ENCODE measurements around the gene PLK5.

The PLK5 gene

DNA sequence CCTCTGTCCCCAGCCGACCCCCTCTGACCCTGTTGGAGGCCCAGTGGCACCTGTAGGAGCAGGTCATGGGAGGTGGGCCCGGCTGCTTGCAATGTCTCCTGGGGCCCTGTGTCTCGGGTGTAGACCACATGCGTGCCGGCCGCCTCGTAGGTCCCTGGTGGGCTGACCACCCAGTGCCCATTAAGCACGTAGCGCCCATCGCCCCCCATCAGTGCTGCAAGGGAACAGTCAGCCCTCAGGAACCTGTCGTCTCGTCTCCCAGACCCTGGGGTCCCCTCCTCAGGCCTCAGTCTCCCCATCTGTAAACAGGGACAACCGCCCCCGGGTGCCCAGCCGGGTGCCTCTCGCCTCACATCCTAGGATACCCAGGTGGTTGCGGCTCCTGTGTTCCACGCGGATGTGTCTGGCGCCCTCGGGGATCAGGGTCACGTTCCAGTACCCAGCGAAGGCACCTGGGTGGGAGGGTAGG, 16.7 kb upstream of the PLK5 start:
- H3K27ac Mint-ChIP-seq (ENCODE audit: low read depth), result peak overlapping the region; percentile 80
- DNase-seq (ENCODE audit: low spot score in 2 of 2) (no peak), ATAC-seq (replicated peaks; ENCODE audit: extremely low read depth, poor library complexity, severe bottlenecking) (no peak)
- H3K4me1 Mint-ChIP-seq, result peaks cover 19% of the 10 kb centered on the region
- peaks cover 10% of the 10 kb centered on the region for H3K27me3 Mint-ChIP-seq
- H3K36me3 Mint-ChIP-seq (ENCODE audit: insufficient read depth), result peaks cover 6% of the 10 kb centered on the region
- H3K4me3 Mint-ChIP-seq, result peak overlapping the region; percentile 77
- peaks cover 5% of the 10 kb centered on the region for H3K9me3 Mint-ChIP-seq

DNA sequence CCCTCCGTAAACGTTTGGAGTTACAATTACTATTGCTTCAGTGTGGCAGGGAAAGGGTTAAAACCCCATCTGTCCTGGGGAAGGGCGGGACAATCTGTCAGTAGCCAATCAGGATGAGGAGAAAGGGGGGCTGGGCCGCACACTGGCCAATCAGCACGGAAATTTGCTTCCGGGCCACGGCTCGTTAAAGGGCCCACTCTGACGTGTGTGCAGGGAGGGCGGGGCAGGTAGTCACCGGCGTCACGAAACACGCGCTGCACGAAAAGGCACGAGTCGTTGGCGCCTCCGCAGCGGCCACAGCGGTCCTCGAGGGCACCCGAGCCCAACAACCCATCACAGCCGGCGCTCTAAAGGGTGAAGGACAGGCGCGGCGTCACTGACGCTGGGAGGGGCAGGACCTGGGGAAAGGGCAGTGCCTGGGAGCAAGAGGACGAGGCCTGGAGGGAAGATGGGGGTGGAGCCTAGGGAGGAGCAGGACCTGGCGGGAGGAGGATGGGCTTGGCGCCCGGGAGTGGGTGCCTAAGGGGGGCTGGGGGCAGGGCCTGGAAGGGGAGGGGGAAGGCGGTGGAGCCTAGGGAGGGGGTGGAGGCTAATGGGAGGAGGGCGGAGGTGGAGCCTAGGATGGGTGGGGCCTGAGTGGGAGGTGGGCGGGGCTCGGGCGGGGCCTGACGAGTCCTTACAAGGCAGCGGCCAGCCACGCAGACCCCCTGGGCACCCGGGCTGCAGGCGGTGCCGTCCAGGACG, 15.9 kb upstream of the PLK5 start:
- Mint-ChIP-seq H3K36me3 (ENCODE audit: insufficient read depth) (peaks cover 4% of the 10 kb centered on the region), H3K4me1 (peaks cover 19% of the 10 kb centered on the region), H3K27ac (ENCODE audit: low read depth) (peak overlapping the region; percentile 80), H3K9me3 (peaks cover 5% of the 10 kb centered on the region), H3K27me3 (peaks cover 3% of the 10 kb centered on the region), H3K4me3 (peak overlapping the region; percentile 77)
- DNase-seq (ENCODE audit: low spot score in 2 of 2), result peak; percentile 83 to 92
- ATAC-seq (replicated peaks; ENCODE audit: extremely low read depth, poor library complexity, severe bottlenecking), result peak; percentile 97

DNA sequence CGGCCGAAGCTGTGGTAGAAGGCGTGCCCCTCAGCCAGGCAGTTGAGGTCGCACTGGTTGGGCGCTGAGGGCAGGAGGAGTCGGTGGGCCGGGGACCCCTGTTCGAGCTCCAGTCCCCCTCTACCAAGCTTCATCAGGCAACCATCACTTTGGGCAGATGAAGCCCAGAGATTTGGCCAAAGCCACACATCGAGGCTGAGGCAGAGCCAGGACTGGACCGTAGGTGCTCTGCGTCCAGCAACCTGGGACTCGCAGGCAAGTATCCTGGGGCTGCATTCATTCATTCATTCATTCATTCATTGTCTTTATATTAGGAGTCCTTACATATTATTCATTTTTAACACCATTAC, 15.4 kb upstream of the PLK5 start:
- H3K9me3 Mint-ChIP-seq, result peaks cover 5% of the 10 kb centered on the region
- H3K27ac Mint-ChIP-seq (ENCODE audit: low read depth), result no peak overlapping the region
- H3K36me3 Mint-ChIP-seq (ENCODE audit: insufficient read depth), result peaks cover 4% of the 10 kb centered on the region
- H3K4me1 Mint-ChIP-seq, result peaks cover 19% of the 10 kb centered on the region
- peak overlapping the region; percentile 31 for H3K4me3 Mint-ChIP-seq
- no peak for ATAC-seq (replicated peaks; ENCODE audit: extremely low read depth, poor library complexity, severe bottlenecking)
- no peaks in the 10 kb centered on the region for H3K27me3 Mint-ChIP-seq
- no peak for DNase-seq (ENCODE audit: low spot score in 2 of 2)

DNA sequence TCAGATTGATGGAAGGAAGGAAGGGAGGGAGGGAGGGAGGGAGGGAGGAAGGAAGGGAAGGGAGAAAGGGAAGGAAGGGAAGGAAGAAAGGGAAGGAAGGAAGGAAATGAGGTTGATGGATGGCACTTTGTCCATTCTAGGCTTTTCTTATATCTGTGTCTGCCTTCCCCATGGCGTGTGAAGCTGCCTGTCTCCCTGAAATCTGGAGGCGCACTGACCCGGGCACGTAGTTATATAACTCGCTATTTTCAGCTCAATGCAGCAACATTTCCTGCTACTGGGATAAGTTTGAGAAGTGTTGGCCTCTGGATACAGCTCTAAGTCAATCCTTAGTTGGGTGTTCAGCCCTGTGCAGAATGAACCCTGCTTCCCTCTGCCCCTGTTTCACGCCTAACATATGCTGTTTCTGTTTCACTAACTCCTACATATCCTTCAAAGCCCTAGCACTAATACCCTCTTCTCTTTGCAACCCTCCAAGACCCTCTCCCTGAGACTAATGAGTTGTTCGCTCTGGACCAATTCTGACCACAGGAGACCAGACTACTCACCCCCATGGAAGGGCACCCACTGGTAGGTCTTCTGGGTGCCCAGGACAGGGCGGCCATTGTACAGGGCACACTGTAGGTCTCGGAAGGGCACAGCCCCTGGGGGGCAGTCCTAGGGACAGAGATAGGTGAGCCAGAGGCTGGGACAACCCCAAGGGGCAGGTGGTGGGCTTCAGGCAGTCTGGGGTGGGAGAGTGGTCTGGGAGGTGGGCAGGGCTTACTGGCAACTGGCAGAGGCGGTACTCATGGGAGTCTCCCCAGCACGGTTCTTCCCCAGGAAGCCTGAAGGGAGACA, 14.1 kb upstream of the PLK5 start:
- DNase-seq (ENCODE audit: low spot score in 2 of 2), result no peak
- no peak for ATAC-seq (replicated peaks; ENCODE audit: extremely low read depth, poor library complexity, severe bottlenecking)
- H3K27ac Mint-ChIP-seq (ENCODE audit: low read depth), result no peak overlapping the region
- no peak overlapping the region for H3K4me3 Mint-ChIP-seq
- no peaks in the 10 kb centered on the region for H3K27me3 Mint-ChIP-seq
- H3K4me1 Mint-ChIP-seq, result peaks cover 19% of the 10 kb centered on the region
- H3K9me3 Mint-ChIP-seq, result peaks cover 5% of the 10 kb centered on the region
- H3K36me3 Mint-ChIP-seq (ENCODE audit: insufficient read depth), result peaks cover 5% of the 10 kb centered on the region

DNA sequence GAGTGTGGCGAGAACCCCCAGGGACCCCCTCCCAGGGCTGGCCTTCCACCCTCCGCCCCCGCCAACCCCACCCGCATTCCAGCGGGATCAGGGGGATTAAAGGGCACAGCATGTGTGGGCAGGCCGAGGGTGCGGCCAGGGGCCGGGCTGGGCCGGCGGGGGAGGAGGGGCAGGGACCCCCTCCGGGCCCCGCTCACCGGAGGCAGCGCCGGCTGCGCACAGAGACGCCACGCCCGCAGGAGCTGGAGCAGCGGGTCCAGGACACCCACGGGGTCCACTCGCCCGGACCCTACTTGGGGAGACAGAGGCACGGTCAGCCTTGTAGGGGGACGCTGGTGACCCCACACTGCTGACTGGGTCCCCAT, 13.5 kb upstream of the PLK5 start:
- ATAC-seq (replicated peaks; ENCODE audit: extremely low read depth, poor library complexity, severe bottlenecking) (no peak), DNase-seq (ENCODE audit: low spot score in 2 of 2) (no peak)
- Mint-ChIP-seq H3K36me3 (ENCODE audit: insufficient read depth) (peaks cover 5% of the 10 kb centered on the region), H3K27me3 (no peaks in the 10 kb centered on the region), H3K4me3 (no peak overlapping the region), H3K9me3 (peaks cover 5% of the 10 kb centered on the region), H3K27ac (ENCODE audit: low read depth) (no peak overlapping the region), H3K4me1 (peaks cover 19% of the 10 kb centered on the region)

DNA sequence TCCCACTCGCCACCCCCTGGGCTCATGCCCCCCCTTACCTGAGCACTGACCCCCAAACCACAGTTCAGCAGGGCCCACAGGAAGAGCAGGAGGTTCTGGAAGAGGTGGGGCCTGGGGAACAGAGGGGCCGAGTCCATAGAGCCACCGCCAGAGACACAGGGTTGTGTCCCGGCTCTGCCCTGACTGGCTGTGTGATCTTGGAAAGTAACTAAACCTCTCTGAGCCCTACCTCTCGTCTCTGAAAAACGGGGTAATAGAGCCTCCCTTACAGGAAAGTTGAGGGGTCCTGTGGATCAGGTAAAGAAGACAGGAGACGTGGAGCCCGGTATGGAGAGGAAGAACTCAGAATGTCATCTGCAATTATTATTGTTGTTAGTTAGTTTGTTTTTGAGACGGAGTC, 13.1 kb upstream of the PLK5 start:
- ATAC-seq (replicated peaks; ENCODE audit: extremely low read depth, poor library complexity, severe bottlenecking) (no peak), DNase-seq (ENCODE audit: low spot score in 2 of 2) (no peak)
- H3K27ac Mint-ChIP-seq (ENCODE audit: low read depth), result no peak overlapping the region
- H3K4me3 Mint-ChIP-seq, result no peak overlapping the region
- H3K27me3 Mint-ChIP-seq, result peaks cover under 1% of the 10 kb centered on the region
- H3K4me1 Mint-ChIP-seq, result peaks cover 19% of the 10 kb centered on the region
- H3K9me3 Mint-ChIP-seq, result peaks cover 5% of the 10 kb centered on the region
- H3K36me3 Mint-ChIP-seq (ENCODE audit: insufficient read depth), result peaks cover 5% of the 10 kb centered on the region

DNA sequence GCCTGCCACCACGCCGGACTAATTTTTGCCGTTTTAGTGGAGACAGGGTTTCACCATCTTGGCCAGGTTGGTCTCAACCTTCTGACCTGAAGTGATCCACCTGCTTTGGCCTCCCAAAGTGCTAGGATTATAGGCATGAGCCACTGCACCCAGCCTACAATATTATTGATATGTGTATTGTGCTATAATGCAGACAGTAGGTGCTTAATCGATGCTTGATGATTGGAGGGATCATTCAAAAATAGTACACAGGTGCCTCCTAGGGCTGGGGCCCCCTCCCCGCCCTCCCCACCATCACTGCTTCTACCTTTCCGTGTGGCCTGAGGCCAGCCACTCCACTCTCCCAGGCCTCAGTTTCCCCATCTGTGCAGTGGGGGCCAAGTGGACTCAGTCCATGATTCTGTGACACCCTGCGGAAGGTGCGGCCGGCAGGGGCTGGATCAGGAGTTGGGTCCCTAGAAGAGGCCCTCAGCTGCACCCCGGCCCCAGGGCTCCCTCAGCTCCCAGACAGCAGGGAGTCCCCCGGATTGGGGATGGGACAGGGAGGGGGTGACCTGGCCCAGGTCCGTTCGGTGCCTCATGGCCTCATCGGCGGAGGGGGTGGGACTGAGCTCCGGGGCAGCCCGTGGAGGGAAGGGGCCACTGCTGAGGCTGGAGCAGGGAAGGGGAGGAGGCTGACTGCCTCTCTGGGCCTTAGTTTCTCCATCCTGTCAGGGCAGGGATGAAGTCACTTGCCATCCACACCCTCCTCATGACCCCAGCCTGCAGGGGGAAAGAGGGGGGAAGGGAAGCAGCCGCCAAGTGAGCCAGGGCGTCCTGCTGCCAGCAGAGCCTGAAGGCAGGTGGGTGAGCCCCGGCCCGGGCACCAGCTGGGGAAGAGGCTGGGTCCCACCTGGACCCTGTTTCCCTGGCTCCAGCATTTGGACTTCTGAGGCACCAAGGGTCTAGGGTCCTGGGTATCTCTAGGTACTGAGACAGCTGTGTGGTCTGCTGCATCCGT, 12.3 kb upstream of the PLK5 start:
- Mint-ChIP-seq H3K27ac (ENCODE audit: low read depth) (no peak overlapping the region), H3K4me1 (peaks cover 13% of the 10 kb centered on the region), H3K36me3 (ENCODE audit: insufficient read depth) (peaks cover 4% of the 10 kb centered on the region), H3K9me3 (no peaks in the 10 kb centered on the region), H3K4me3 (peak overlapping the region; percentile 60), H3K27me3 (peaks cover 8% of the 10 kb centered on the region)
- no peak for ATAC-seq (replicated peaks; ENCODE audit: extremely low read depth, poor library complexity, severe bottlenecking)
- DNase-seq (ENCODE audit: low spot score in 2 of 2), result no peak

DNA sequence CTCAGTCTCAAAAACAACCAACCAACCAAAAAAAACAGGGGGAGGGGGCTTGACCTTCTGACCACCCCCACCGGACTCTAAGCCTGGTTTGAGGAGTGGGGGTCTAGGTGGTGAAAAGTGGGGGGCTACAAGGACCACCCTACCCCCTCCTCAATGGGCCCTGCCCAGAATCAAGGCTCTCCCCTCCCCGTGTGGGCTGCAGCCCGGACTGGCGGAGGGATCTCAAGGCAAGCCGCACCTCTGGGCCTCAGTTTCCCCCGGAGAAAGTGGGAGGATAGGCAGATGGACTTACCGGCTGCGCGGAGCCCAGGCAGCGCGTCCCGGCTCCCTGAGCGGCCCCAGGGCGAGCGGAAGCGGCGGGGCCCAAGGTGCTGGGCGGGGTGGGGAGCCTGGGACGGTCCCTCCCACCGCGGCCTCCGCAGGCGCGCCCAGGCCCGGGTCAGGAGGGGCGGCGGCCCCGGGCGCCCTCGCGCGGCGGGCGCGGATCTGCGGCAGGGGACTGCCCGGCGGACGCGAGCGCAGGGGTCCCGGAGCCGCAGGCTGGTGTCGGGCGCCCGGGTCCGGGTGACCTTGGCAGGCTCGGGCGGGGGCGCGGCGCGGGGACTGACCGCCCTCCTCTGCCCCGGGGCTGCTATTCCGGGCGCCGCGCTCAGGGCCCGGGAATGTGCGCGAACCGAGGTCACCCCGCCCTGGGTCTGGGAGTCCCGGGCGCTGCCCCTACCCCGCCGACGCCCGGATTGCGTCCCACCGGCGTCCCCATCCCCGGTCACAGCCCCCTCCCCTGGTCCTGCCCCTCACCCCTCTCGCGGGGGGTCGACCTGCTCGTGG, 11.0 kb upstream of the PLK5 start, which contains the start of gene ADAMTSL5:
ADAMTSL5 (minus strand) TSS at position 349 of the 828 bp plus-strand sequence. CDS start 2,076 bp downstream, outside the sequence.
- Mint-ChIP-seq H3K9me3 (no peaks in the 10 kb centered on the region), H3K4me1 (peaks cover 7% of the 10 kb centered on the region), H3K36me3 (ENCODE audit: insufficient read depth) (peaks cover 1% of the 10 kb centered on the region), H3K4me3 (peak within 1 kb of the TSS; percentile 60), H3K27ac (ENCODE audit: low read depth) (no peak within 1 kb of the TSS), H3K27me3 (peaks cover 10% of the 10 kb centered on the region)
- ATAC-seq (replicated peaks; ENCODE audit: extremely low read depth, poor library complexity, severe bottlenecking) (peak; percentile 73), DNase-seq (ENCODE audit: low spot score in 2 of 2) (no peak)

DNA sequence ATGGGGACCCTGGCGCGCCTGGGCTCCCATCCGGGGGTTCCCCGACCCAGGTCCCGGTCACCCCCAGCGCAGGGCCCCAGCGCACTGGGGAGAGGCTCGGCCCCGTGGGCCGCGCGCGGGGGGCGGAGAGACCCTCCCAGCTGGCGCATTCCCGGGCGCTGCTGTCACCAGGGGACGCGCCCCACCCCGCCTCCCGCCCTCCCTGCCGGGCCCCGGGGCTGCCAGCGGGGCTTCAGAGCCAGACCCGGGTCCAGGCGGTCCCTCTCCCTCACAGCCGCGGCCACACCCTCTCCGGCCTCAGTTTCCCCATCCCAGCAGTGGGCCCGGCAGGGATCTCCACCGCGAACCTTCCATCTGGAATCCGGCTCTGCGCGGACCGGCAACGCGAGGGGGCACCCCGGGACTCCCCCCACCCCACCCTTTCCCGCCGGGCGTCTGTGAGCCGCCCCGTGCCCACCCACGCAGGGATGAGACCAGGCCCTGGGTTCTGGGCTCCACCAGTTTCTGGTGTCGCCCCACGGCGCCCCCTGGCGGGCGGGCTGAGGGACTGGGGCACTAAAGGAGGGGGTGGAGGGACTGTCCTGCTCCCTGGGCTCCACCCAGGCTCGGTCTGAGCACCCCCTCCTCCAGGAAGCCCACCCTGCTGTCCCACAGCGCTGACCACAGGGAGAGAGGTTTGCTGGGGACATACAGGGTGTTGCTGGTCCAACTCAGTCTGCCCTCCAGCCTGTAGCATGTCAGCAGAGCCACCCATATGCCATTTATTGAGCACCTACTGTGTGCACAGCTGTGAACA, 10.2 kb upstream of the PLK5 start:
- H3K27me3 Mint-ChIP-seq, result peaks cover 10% of the 10 kb centered on the region

DNA sequence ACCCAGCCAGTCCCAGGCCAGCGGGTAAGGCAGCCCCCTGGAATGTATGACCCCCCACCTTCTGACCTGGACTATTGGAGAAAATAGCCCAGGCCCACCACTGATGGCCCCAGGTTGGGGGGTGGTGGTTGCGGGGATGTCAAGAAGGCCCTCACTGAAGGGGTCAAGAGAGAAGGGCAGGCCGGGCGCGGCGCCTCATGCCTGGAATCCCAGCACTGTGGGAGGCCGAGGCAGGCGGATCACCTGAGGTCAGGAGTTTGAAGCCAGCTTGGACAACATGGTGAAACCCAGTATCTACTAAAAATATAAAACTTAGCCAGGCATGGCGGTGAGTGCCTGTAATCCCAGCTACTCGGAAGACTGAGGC, 9.6 kb upstream of the PLK5 start:
- H3K9me3 Mint-ChIP-seq, result no peaks in the 10 kb centered on the region
- H3K27ac Mint-ChIP-seq (ENCODE audit: low read depth), result no peak overlapping the region
- peak overlapping the region; percentile 55 for H3K4me3 Mint-ChIP-seq
- DNase-seq (ENCODE audit: low spot score in 2 of 2) (no peak), ATAC-seq (replicated peaks; ENCODE audit: extremely low read depth, poor library complexity, severe bottlenecking) (no peak)
- peaks cover 10% of the 10 kb centered on the region for H3K27me3 Mint-ChIP-seq
- peaks cover 5% of the 10 kb centered on the region for H3K4me1 Mint-ChIP-seq
- peaks cover 1% of the 10 kb centered on the region for H3K36me3 Mint-ChIP-seq (ENCODE audit: insufficient read depth)

More for the DNA sequence above, 10.2 kb upstream of the PLK5 start:
- no peak overlapping the region for H3K27ac Mint-ChIP-seq (ENCODE audit: low read depth)
- peak; percentile 54 for ATAC-seq (replicated peaks; ENCODE audit: extremely low read depth, poor library complexity, severe bottlenecking)
- H3K4me1 Mint-ChIP-seq, result peaks cover 5% of the 10 kb centered on the region
- H3K4me3 Mint-ChIP-seq, result peak overlapping the region; percentile 55
- peaks cover 1% of the 10 kb centered on the region for H3K36me3 Mint-ChIP-seq (ENCODE audit: insufficient read depth)
- H3K9me3 Mint-ChIP-seq, result no peaks in the 10 kb centered on the region
- peak; percentile 40 to 45 for DNase-seq (ENCODE audit: low spot score in 2 of 2)
